CD4-positive, alpha-beta T cell treated with Interleukin-15 for 1 hour (primary cell): ENCODE measurements around the gene MICALL2.

ENCODE experiments used
- DNase-seq: peaks from one replicate; pipeline ENCODE4 v3.0.0-alpha.2; 2020

Gene MICALL2

DNA sequence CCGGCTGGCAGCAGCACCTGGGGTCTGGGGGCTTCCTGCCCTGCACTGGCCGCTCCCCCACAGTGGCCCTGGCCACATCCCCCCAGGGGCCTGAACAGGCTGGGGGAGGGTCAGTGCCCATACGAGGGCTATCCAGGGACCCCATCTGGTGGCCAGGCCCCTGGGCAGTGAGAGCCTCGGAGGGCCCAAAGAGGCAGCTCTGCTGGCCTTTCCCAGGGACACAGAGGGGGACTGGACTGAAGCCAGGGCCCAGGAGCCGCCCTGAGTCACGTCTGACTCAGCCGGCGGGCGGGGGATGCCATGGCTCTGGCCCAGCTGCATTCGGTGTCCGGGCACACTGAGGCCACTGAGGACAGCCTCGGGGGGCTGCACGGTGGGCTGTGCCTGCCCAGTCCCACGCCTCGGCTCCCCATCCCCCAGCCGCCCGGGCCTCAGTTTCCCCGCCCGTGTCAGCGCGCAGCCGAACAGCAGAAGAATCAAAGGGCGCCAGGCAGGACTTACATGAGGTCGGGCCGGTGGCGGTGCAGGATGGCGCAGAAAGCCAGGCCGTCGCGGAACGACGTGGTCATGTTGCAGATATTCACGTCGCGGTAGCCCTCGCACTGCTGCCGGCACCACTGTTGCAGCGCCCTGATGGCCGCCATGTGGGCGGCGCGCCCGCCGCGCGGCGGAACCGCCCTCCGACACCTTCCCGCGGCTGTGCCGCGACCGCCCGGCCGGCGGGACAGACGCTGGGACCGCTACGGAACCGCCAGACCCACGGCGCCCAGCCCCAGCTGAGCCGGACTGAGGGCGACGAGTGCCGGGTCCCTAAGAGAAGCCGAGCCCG lies at the start of gene MICALL2:
Gene MICALL2 (minus strand): TSS at position 788 of the 829 bp plus-strand sequence. CDS start 144 bp downstream, at position 644.
- DNase-seq, result peak; percentile 39

DNA sequence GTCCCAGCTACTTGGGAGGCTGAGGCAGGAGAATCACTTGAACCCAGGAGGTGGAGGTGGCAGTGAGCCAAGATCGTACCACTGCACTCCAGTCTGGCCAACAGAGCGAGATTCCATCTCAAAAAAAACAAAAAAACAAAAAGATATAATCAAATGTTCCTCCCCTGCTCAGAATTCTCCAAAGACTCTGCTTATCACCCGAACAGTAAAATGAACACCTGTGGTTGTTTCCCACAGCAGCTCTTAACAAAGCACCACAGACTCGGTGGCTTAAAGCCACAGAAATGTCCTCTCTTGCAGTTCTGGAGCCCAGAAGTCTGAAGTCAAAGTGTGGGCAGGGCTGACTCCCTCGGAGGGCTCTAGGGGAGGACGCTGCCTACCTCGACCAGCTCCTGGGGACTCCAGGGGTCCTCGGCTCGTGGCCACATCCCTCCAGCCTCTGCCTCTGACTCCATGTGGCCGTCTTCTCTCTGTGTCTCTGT lies 49.0 kb upstream of the MICALL2 start:
- no peak for DNase-seq

DNA sequence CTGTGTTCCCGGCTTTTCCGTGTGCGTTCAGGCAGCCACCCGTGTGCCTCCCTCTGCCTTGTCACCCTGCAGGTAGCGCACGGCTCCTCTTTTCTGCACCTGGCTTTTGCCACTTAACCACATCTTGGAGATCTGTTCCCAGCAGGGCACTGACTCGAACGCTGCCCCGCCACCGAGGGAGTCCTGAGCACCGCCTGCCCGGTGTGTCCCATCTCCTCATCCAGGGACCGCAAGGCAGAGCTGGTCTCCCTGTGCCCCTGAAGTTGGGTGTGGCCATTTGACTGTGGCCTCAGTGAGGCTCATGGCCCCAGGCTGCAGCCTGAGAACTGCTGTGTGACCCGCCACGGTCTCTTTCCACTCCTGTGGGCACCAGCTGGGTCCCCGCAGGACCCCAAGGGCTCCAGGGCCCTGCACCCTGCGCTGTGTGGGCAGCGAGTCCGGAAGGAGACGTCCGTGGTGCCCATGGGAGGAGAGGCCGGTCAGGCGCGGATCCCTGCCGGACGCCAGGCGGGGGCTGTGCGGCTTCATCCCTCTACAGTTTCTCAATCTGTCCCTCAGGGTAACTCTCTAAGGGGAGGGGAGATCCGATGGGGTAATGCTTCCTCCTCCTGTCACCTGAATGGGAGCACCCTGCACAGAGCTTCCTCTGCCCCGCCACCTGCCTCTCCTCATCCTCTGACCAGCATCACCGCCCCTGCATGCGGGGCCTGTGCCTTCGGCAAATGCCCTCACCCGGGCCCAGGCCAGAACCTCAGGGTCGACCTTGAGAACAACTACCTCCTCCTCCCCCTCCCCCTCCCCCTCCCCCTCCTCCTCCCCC lies 46.7 kb upstream of the MICALL2 start:
- no peak for DNase-seq

DNA sequence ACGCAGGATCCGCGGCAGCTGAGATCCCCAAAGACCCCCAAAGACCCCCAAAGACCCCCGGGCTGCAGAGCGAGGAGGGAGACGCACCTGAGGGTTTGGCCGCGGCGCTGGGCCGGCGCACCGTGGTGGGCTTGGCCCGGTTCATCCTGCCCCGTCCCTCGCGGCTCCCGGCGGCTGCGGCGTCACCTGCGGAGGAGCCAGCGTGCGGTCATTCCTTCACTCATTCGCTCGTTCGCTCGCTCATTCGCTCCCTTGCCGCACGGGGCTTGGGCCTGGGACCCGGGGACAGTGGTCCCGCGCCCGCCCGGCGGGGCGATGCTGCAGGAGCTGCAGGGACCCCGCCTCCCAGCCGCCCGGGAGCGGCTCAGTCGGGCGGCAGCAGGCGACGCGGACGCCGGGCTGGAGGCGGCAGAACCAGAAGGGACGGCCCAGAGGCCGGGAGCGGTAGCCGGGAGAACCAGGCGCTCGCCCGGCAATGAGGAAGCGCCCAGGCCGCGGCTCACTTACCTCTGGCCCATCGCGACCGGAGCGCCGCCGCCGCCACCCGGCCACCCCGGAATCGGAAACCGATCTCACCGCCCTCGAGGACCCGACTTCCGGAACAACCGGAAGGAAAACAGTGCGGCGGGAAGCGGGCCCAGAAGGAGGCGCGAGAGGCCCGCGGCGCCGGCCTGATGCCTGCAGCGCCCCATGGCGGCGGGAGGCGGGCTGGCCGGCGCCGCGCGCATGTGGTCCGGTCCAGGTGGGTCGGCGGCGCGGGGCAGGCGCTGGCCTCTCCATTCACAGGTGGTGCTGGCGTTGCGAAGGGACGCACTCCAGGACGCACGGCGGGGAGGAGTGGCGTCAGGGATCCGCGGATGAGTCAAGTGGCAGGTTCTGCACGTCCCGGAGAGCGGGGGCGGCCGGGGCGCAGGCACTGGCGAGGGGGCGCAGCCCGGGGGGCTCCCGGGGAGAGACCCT lies 44.8 kb upstream of the MICALL2 start, which contains the start of gene INTS1:
Gene INTS1 (minus strand): TSS at position 574 of the 960 bp plus-strand sequence. CDS start 429 bp downstream, at position 145.
- peak; percentile 89 for DNase-seq

DNA sequence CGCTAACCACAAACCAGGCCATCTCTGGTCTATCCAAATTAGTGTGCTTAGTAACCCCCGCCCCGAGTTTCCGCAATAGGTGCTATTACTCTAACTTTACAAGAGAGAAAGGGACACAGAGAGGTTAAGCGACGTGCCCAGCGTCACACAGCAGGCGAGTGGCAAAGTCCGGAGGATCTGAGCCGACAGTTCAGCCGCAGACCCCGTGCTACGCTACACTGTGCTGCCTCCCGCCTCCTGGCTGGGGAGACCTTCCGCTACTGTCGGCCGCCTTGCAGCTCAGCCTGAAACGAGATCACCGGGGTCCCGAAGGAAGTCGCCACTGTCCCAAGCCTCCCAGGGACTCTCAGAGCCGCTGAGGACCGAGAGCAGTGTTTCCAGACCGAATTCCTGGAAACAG lies 44.1 kb upstream of the MICALL2 start:
- no peak for DNase-seq

DNA sequence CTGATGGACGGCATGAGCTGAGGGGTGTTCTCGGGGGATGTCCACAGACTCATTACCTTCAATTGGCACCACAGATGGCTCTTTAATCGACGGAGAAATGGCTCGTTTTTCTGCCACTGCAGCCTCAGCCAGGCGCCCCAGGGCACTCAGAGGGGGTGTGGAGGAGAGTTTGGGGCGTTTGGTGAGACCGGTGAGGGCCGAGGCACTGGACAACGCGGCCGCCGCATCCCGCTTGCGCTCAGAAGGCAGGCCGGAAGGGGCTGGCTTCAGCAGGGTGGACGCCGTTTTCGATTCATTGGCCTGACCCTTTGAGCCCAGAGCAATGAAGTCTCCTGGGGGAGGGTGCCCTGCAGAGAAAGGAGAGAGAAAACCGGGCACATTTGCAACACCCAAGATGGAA lies 43.6 kb upstream of the MICALL2 start:
- no peak for DNase-seq

DNA sequence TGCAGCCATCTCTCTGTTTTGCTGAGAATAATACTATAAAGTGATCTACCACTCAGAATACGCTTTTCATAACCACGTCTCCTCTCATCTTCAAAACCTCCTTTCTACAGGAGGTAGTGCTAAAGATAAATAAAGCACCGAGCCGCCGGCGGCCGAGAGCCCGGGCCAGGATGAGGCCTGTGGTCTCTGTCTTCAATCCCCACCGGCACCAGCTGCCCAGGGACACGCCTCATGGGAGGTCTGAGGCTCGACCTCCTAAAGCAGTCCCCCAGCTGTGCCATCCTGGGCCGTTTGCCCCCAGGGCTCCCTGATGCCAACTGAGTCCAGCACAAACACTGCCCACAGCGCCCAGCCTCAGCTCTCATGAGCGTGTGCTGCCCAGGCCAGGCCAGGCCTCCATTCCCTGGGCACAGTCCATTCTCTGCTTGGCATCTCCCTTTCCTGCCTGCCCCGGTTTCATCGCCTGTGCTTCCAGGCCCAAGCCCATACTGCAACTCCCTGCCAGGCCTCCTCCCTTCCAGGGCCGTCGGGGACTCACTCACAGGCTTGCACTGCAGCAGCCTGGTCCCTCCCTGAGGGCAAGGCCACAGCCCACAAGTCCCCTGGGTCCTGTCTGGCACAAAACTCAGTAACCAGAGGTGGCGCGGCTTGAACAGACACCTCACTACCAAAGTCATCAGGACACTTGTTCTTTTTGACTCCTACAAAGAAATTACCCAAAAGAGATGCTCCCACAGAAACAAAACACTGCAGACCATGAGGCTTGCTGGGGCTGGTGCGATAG lies 42.4 kb upstream of the MICALL2 start:
- no peak for DNase-seq

DNA sequence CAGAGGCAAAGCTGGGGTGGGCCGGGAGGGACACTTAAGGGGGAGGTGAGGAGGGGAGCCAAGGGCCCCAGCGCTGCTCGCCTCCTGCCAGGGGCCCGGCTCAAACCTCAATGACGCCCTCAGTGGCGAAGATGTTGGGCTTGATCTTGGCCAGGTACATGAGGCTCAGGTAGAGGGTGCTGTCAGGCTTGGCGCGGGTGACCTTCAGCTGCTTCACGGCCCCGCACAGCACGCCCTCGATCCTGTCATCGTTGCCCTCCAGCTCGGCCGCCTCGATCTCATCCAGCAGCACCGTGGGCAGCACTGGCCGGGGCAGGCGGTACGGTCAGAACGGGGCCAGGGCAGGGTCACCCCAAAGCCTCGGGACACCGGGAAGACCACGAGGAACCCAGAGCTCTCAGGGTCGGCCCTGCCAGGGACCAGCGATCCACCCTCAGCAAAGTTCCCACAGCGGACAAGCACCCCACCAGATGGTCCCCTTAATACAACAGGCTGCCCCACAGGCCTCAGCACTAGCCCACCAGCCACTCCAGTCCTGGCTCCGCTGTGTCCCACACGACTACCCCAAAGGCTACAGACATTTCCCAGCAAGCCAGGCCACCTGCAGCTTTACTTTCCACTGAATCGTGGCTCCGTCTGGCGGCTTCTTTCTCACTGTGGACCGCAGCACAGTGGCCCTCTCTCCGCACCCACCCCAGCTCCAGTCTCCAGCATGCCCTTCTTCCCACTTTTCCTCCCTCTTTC lies 41.0 kb upstream of the MICALL2 start:
- no peak for DNase-seq

DNA sequence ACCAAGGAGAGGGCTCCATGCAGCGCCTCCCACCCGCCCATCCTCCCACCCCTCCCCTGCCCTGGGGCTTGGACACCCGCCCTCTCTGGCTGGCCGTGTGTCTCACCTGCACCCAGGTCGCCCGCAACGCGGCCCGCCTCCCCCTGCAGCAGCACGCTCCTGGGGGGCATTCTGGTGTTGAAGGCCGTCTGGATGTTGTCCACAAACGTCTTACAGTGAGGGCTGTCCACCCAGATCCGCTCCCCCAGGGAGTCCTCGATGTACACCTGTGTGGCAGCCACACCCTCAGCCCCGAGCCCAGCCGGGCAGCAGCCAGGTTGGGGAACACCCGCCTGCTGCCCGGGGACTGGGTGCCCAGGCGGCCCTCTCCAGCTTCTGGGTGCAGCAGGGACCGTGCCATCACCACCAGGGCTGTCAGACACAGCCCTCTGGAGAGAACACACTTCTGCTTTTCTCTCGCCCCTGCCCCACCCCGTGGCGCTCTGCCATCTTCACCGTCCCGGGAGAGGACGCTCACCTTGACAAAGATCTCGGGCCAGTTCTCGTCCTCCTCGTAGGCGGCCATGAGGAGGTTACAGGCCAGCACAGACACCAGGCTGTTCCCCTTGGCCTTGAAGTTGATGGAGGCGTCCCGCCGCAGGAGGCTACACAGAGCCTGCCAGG lies 40.2 kb upstream of the MICALL2 start:
- no peak for DNase-seq

DNA sequence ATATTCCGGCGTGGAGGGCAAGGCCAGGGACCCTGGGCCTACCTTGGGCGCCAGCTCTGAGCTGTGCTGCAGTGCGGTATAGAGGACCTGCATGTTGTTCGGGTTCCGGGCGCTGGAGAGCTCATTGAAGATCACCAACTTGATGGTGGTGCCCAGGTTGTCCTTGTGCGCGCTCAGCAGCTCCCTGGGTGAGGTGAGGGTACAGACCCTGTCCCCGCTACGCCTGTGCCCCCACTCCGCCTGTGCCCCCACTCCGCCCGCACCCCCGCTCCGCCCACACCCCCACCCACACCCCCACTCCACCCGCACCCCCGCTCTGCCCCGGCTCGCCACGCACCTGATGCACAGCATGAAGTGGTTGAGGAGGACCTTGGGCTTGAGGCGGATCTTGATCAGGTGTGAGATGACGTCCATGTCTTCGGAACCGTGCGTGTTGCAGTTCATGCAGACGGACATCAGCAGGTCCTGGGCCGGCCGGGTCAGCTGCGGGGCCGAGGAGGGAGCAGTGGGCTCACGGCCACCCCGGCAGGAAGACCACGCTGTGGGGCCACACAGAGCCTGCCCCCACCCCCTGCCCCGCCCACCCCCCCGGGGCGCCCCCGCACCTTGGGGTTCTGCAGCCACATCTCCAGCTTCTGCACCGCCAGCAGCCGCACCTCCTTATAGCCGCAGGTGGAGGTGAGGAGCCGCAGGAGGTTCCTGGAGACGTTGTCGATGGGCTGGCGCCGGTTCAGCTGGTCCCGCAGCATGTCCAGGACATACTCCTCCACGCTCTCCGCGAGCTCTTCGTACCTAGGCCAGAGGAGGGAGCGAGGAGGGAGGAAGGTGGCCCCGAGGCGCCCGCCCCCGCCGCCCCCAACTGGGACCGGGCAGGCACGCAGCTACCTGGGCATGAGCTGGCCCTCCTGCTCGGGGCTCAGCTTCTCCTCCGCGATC lies 39.4 kb upstream of the MICALL2 start:
- no peak for DNase-seq

DNA sequence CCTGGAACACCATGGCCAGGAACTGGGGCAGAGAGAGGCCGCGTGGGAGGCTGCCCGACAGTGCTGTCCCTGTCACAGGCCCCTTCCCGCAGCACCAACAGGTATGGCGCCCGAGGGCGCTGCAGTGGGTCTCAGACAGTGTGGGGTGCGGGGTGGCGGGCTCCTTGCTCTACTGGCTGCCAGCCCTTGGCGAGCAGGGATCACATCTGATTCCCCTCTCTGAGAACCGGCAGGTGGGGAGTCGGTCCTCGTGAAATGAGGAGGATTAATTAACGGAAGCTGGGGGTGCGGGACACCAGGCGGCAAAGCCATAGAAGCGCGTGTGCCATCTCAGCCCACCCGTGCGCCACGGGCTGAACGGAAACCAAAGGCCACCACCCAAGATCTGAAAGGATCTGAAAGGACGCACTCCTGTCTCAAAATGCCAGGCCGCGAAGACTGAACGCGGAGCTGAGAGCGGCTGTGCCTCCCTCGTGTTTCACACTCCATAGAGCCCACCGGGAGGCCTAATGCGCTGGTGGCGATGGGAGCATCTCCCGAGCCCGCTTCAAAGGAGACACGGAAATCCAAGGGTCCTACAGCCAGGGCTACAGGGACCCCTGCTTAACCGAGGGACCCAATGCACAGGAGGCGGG lies 38.1 kb upstream of the MICALL2 start:
- DNase-seq, result no peak

DNA sequence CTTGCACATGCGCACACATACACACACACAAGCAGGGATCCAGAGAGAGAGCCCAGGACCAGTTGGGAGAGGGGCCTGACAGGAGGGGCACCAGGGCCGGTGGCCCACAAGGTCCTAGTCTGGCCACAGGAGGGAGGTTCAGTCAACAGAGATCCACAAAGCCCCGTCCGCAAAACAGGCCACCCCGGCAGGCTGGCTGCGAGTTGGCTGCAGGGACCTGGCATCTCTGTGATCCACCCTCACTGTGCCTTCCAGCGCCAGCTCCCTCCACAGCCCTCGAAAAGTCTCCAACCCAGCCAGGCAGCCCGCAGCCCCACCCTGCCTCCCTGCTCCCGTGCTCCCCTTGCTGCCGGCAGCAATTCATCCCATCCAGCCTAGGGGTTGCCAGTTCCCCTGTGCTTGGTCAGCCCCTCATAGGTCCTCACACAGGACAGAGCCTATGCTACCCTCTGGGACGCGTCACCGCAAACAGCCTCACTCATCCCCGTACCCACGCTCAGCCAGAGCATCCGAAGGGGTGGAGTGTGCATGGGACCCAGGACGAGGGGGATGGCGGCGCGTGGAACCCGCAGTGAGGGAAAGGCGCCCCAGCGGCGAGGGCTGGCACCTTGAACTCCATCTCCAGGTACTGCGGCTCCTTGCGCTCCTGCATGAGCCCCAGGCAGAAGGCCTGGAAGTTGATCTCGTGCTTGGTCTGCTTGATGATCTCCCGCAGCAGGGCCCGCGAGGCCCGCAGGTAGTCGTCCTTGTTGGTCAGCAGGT lies 37.4 kb upstream of the MICALL2 start:
- DNase-seq, result no peak

DNA sequence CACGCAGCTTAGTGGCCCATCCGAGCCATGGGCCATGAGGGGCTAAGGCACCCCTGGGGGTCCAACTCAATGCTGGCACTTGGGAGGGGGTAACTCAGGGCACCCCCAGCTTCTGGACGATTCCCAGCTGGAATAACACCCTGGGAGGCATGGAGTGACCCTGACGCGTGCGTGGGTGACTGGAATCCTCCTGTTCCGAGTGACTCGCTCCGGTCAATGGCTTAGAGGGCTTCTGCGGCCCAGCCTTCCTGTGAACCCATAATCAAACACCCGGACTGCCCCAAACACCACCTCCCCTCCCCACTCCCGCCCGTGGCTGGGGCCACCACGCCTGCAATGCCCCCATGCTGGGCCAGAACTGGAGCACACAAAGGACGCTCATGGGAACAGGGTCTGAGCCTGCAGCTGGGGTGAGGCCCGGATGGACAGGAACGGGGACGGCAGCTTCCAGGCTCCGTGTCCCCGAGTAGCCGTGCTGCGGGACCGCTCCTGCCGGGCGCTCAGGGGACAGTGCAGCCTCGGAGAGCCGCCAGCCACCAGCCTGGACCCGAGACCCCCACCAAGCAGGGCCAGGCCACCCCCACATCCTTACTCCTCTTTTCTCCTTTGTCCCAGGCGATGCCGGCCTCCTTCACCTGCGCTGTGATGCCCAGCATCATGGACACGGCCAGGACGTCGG lies 36.4 kb upstream of the MICALL2 start:
- no peak for DNase-seq

DNA sequence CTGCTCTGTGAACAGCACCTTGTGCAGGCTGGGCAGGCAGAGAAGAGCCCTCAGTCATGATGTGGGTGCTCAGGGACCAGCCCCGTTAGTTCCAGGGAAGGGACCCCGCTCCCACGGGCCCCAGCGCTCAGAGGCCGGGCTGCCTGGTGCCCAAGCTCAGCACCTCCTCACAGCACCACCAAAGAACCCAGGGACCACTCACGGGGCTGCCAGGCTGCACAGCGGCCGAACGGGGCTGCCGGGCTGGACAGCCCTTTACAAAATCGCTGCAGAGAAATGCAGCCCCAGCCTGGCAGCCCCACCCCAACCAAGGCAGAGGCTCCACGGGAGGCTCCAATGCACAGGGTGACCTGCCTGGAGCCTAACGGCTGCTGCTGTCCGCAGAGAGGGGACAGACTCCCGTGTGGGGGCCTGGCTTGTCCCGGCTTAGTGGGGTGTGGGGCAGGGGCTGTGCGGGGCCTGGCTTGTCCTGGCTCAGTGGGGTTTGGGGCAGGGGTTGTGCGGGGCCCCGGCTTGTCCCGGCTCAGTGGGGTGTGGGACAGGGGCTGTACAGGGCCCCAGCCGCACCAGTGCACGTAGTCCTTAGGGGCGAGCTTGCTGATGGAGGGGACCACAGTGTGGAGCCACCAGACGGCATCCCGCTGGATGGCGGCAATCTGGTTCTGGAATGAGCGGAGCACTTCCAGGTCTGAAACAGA lies 35.7 kb upstream of the MICALL2 start:
- no peak for DNase-seq

DNA sequence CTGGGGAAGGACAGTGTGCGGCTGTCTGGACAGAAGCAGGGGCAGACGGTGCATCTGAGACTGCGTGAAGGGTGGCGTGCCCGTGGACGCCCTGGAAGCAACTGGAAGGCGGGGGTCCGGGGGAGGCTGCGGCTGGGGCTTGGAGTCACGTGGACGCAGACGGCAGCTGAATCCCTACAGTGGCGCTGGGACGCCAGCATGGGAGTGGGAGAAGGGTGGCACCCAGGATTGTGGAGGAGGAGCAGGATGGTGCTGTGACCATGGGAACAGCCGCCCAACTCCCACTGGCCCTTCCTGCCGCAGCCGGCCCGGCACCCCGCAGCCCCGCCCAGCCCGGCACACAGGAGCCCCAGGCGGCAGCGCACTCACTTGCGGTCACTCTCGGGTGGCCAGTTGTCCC lies 35.2 kb upstream of the MICALL2 start:
- no peak for DNase-seq

DNA sequence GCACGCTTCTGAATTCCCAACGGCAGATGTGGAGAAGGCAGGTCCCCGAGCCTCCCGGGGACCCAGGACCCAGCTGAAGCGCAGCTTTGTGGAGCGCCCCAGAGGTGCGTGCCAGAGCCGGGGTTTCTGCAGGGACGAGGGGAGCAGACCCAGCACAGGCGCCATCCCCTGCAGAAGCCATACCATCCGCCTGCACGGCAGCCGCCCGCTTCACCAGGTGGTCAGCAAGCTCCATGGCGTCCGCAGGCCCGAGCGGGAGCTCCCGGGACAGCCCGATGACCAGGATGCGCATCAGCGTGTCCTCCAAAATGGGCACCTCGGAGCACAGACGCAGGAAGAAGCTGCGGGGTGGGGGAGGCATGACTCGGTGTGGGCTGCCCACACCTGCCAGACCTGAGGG lies 34.3 kb upstream of the MICALL2 start:
- no peak for DNase-seq

DNA sequence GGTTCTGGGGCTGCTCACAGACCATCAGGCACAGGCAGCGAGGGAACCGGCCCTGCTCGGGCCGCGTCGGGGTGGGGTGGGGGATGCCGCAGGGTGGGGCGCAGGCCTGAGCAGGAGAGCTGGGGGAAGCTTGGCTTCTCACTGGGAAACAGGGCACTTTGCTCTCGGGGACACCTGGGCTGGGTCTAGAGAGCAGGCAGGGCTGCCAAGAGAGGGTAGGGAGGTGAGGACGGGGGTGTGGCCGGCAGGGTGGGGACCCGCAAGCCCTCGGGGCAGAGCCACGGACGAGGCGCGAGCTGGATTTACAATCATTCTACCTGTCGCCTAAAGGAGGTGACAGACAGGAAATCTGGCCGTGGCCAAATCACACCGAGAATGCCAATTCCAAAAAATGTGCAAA lies 33.9 kb upstream of the MICALL2 start:
- DNase-seq, result no peak
